OCI-M1 (cell line): ENCODE results near the gene PARL.
A peak's percentile ranks its signal among the peaks of the same experiment; 100 is the strongest.

ENCODE experiments used
- DNase-seq: peaks from one replicate; lab custom pipeline; 2025; lab: John Stamatoyannopoulos, UW

Gene PARL

GRCh38 chr3:183904833-183905780, 20.4 kb upstream of the PARL start:
- DNase-seq, result no peak

- DNase-seq, result no peak
Measured at GRCh38 chr3:183898028-183898431, 13.3 kb upstream of the PARL start.

- DNase-seq, result no peak
Measured at GRCh38 chr3:183897606-183898005, 12.9 kb upstream of the PARL start.

GRCh38 chr3:183896610-183897009, 11.9 kb upstream of the PARL start:
- no peak for DNase-seq

GRCh38 chr3:183896184-183896583, 11.5 kb upstream of the PARL start:
- no peak for DNase-seq

- DNase-seq, result no peak
Measured at GRCh38 chr3:183895774-183896173, 11.1 kb upstream of the PARL start.

- DNase-seq, result peak; percentile 64
Measured at GRCh38 chr3:183895296-183895695, 10.6 kb upstream of the PARL start.

GRCh38 chr3:183892610-183893214, 8.0 kb upstream of the PARL start:
- no peak for DNase-seq

GRCh38 chr3:183885766-183886165, 1.1 kb upstream of the PARL start:
- no peak for DNase-seq

GRCh38 chr3:183884097-183884426, 618 bp downstream of the PARL start:
- DNase-seq, result no peak

GRCh38 chr3:183883291-183884096, 1.2 kb downstream of the PARL start:
- DNase-seq, result no peak

GRCh38 chr3:183880121-183880520, 4.6 kb downstream of the PARL start:
- peak; percentile 2 for DNase-seq

GRCh38 chr3:183879243-183879642, 5.4 kb downstream of the PARL start:
- peak; percentile 53 for DNase-seq

- peak; percentile 93 for DNase-seq
Measured at GRCh38 chr3:183878071-183878470, 6.6 kb downstream of the PARL start.

GRCh38 chr3:183877227-183877626, 7.5 kb downstream of the PARL start:
- peak; percentile 83 for DNase-seq

GRCh38 chr3:183875411-183875810, 9.3 kb downstream of the PARL start:
- DNase-seq, result peak; percentile 6

- no peak for DNase-seq
Measured at GRCh38 chr3:183873914-183874313, 10.8 kb downstream of the PARL start.

GRCh38 chr3:183871541-183871940, 13.1 kb downstream of the PARL start:
- no peak for DNase-seq

GRCh38 chr3:183870563-183870962, 14.1 kb downstream of the PARL start:
- no peak for DNase-seq

- peak; percentile 52 for DNase-seq
Measured at GRCh38 chr3:183868796-183869195, 15.9 kb downstream of the PARL start.

GRCh38 chr3:183862610-183863009, 22.1 kb downstream of the PARL start:
- no peak for DNase-seq

- no peak for DNase-seq
Measured at GRCh38 chr3:183857863-183858262, 26.8 kb downstream of the PARL start.
